NB4 (cell line): ENCODE measurements around the gene KCTD15.
A peak's percentile ranks its signal among the peaks of the same experiment; 100 is the strongest.

Experiments
- DNase-seq: peaks from one replicate; pipeline ENCODE4 v3.0.0; 2010; ENCODE audit warnings: low read depth
- H3K4me3 ChIP-seq: one replicate; pipeline ENCODE4 v1.5.1; 2011; ENCODE audit warnings: mild to moderate bottlenecking, low read depth, low read length, moderate library complexity
- MAX ChIP-seq: IDR thresholded peaks from 2 replicates; pipeline ENCODE4 v1.6.1; 2011; ENCODE audit warnings: low read depth, low read length
- MYC ChIP-seq: IDR thresholded peaks from 2 replicates; pipeline ENCODE4 v1.6.1; 2011; ENCODE audit warnings: low read depth, low read length
- POLR2A ChIP-seq: IDR thresholded peaks from 2 replicates; pipeline ENCODE4 v1.6.1; 2011; ENCODE audit warnings: mild to moderate bottlenecking; ENCODE audit not compliant: insufficient read length; ENCODE audit errors: extremely low read depth
- TF ChIP-seq, protein P1 (sequence below): IDR thresholded peaks from one replicate; pipeline ENCODE4 v1.5.1; 2012; ENCODE audit warnings: low read depth, low read length

KCTD15 gene

DNA sequence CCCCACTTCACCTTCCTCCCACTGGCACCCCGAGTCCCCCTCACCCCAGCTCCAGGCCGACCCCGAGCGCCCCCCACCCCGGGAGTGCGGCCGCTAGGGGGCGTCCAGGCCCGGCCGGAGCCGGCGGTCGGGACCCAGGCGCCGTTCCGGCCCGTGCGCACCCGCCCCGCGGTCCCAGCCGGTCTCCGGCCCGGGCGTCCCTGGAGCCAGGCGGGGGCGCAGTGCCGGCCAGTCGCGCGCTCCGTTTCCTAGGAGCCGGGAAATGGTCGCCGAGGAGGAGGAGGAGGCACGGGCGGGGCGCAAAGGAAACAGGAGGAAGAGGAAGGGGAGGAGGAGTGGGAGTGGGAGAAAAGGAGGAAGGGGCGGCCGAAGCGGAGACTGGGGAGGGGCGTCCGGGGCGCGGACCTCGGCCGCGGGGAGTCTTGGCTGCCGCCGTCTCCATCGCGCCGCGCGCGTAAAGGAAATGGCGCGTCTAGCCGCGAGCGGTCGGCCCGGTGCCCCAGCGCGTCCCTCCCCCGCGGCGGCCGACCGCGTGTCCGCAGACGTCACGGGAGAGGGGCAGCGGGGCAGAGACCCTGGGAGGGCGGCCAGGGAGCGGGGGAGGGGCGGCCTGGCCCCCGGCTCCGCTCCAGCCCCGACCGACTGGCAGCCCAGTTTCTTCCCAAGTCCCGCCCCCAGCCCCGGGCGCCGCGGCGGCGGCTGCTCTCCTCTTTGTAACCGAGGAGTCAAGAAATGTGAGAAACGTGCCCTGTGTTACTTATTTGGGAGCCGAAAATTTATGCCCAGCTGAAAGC, 1.1 kb upstream of the KCTD15 start:
- peak; percentile 89 for DNase-seq
- peak overlapping the region; percentile 57 for H3K4me3 ChIP-seq
- TF ChIP-seq, protein P1, sequence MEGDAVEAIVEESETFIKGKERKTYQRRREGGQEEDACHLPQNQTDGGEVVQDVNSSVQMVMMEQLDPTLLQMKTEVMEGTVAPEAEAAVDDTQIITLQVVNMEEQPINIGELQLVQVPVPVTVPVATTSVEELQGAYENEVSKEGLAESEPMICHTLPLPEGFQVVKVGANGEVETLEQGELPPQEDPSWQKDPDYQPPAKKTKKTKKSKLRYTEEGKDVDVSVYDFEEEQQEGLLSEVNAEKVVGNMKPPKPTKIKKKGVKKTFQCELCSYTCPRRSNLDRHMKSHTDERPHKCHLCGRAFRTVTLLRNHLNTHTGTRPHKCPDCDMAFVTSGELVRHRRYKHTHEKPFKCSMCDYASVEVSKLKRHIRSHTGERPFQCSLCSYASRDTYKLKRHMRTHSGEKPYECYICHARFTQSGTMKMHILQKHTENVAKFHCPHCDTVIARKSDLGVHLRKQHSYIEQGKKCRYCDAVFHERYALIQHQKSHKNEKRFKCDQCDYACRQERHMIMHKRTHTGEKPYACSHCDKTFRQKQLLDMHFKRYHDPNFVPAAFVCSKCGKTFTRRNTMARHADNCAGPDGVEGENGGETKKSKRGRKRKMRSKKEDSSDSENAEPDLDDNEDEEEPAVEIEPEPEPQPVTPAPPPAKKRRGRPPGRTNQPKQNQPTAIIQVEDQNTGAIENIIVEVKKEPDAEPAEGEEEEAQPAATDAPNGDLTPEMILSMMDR = peak; percentile 26
- TF ChIP-seq MYC = no peak
- no peak for TF ChIP-seq POLR2A
- 0 out of 2 replicates have a peak, but pooled peaks have one; percentile 22 for TF ChIP-seq MAX

GRCh38 chr19:33797802-33798671, 1.4 kb downstream of the KCTD15 start:
- peak overlapping the region; percentile 67 for H3K4me3 ChIP-seq
- peak; percentile 66 for DNase-seq
- TF ChIP-seq MAX (no peak), MYC (no peak), POLR2A (no peak)
- TF ChIP-seq, protein P1 = no peak

- H3K4me3 ChIP-seq = no peak overlapping the region
Measured at GRCh38 chr19:33798681-33799111, 2.0 kb downstream of the KCTD15 start.

DNA sequence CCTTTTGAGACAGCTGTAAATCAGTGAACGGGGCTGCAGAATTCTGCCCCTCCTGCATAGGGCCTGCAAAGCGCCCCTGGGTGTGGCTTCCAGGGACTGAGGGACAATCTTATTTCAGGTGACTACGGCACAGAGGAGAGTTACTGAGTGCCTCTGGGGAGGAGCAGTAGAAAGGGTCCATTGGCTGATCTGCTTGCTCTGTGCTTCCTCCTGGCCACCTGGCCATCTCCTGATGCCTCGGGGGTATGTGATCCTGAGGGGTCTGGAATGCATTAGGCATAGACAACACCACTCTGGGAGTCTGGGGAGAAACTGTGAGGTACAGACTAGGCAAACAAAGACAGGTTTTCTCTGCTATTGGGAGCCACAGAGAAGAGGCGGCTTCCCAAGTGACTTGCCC, 2.8 kb downstream of the KCTD15 start:
- TF ChIP-seq, protein P1 = no peak
- no peak for DNase-seq
- no peak overlapping the region for H3K4me3 ChIP-seq

More at GRCh38 chr19:33798681-33799111, 2.0 kb downstream of the KCTD15 start:
- no peak for TF ChIP-seq MYC
- TF ChIP-seq, protein P1 = no peak
- no peak for TF ChIP-seq POLR2A
- no peak for TF ChIP-seq MAX
- DNase-seq = no peak

- TF ChIP-seq POLR2A (no peak), MYC (no peak), MAX (no peak)
- TF ChIP-seq, protein P1 = no peak
- no peak overlapping the region for H3K4me3 ChIP-seq
- DNase-seq = no peak
Measured at GRCh38 chr19:33800012-33800680, 3.5 kb downstream of the KCTD15 start.
